Adrenal gland (tissue), 12 donors: ENCODE measurements around the gene SLC41A2. TPM values are rescaled to one million over a fixed set of nuclear protein-coding genes. Genes with fewer than 3 reads are reported as not detected.
"Not testable (repeated sequence)": the region's sequence is repeated elsewhere in the genome, so short reads cannot be mapped to it uniquely, and the experiment has no call there.

Experiments used
- DNase-seq, 7 donors: peaks; one replicate each; pipeline ENCODE4 v3.0.0-alpha.2; 2019 to 2020
- H3K27ac ChIP-seq, 5 donors: fragments of 200-600 bp; sonication (generic) in 4 of 5; 1 replicate in 3 of 5; 2 replicates in 2 of 5; pipeline versions ENCODE4 v1.5.1 to v1.8.0; 2016 to 2020; ENCODE audit warnings: mild to moderate bottlenecking in 1 of 5
- H3K27me3 ChIP-seq: fragments of 200-600 bp; 2 replicates; pipeline ENCODE4 v1.8.0; 2021
- H3K36me3 ChIP-seq, 2 donors: fragments of 200-600 bp; replicated peaks in 1 of 2; 1 replicate in 1 of 2; 2 replicates in 1 of 2; pipeline versions ENCODE4 v1.5.1 to v1.8.0; 2018 to 2022
- H3K4me1 ChIP-seq, 2 donors: fragments of 200-600 bp; replicated peaks in 1 of 2; 1 replicate in 1 of 2; 2 replicates in 1 of 2; pipeline versions ENCODE4 v1.5.1 to v1.8.0; 2018 to 2021
- H3K4me3 ChIP-seq, 4 donors: fragments of 200-600 bp; sonication (generic) in 3 of 4; one replicate each; pipeline ENCODE4 v1.5.1; 2016 to 2018
- H3K9me3 ChIP-seq, 3 donors: fragments of 200-600 bp; sonication (generic) in 1 of 3; replicated peaks in 1 of 3; 1 replicate in 2 of 3; 2 replicates in 1 of 3; pipeline versions ENCODE4 v1.5.1 to v1.8.0; 2016 to 2021
- CTCF ChIP-seq, 6 experiments: fragments of 450-650 bp in 4 of 6; fragments of 200-600 bp in 2 of 6; sonication (generic) in 1 of 6; IDR thresholded peaks; 1 replicate in 5 of 6; 2 replicates in 1 of 6; pipeline versions ENCODE4 v1.5.1 to v1.8.0; 2016 to 2021; ENCODE audit warnings: antibody characterized with exemption in 6 of 6, mild to moderate bottlenecking in 2 of 6, moderate library complexity in 1 of 6
- POLR2A ChIP-seq, 2 donors: fragments of 450-650 bp; IDR thresholded peaks; one replicate each; pipeline ENCODE4 v1.6.1; 2017; ENCODE audit warnings: antibody characterized with exemption in 2 of 2, mild to moderate bottlenecking in 2 of 2, moderate library complexity in 1 of 2
- WGBS, 4 donors: extraction: QIAGEN DNeasy Blood & Tissue Kit in 2 of 4; methylation state at CpG; one replicate each; pipeline versions ENCODE4 v1.1.5 to v1.1.7; 2013 to 2017; 5-methylcytosine and 5-hydroxymethylcytosine counted together
- intact Hi-C, 2 donors: fragments of 100-400 bp; cut with DNase I; formaldehyde crosslinking; loops; one replicate each; pipeline versions ENCODE4 v1.14.1 to v1.15.0; 2022 to 2023
- polyA plus RNA-seq, 3 donors: library from polyadenylated mRNA; stranded (reverse); fragments of 200-250 nt in 2 of 3; fragments of 350-450 nt in 1 of 3; fragmentation: Illumina TruSeq in 1 of 3; extraction: RNeasy Lipid Tissue Mini Kit (QIAGEN cat#74804) in 1 of 3; gene quantifications; one replicate each; pipeline ENCODE4 v1.2.3, GENCODE V29; 2013 to 2014
- total RNA-seq, 9 donors: library from RNA; depleted of rRNA in 4 of 9; stranded (reverse); fragments of >200 nt in 4 of 9; fragments of 120-200 nt in 1 of 9; fragmentation: NEBNext Ultra II Directional in 1 of 9; extraction: Animal tissue kit (Norgen Biotek cat#: 25700) in 1 of 9; gene quantifications; one replicate each; pipeline versions ENCODE4 v1.1.0 to v1.2.4, GENCODE V29; 2013 to 2023
- donor health status: healthy with polysubstance abuse.
- donor health status: Bipolar disorder and iron deficiency.
- donor health status: DM: yes; HTN: yes; CAD: no.
- donor health status: DM: no; HTN: no; CAD: no.
- donor health status: DM: no; HTN: no; CAD: no.
- donor health status: DM: yes; HTN: yes; CAD: no.

The SLC41A2 gene
- total and polyA plus RNA-seq, 12 donors, result 3.0 to 54.7 (median 35.4) TPM

GRCh38 chr12:104953323-104953722, 4.8 kb downstream of the SLC41A2 start:
- Histone ChIP-seq H3K4me3 (no peak overlapping the region), H3K27ac (no peak overlapping the region)
- 64 to 86% (median 79%) methylated on average over 2 of the region's 2 CpGs for WGBS, 4 donors

GRCh38 chr12:104952816-104953215, 5.3 kb downstream of the SLC41A2 start:
- no peak for DNase-seq
- intact Hi-C loops, result no loop called here
- Histone ChIP-seq H3K4me1 (peaks cover 0 to 5% of the 10 kb centered on the region in 2 donors), H3K36me3 (no peaks in the 10 kb centered on the region), H3K4me3 (no peak overlapping the region), H3K27ac (no peak overlapping the region), H3K27me3 (no peaks in the 10 kb centered on the region), H3K9me3 (no peaks in the 10 kb centered on the region)
- 90 to 95% (median 94%) methylated on average over 3 of the region's 3 CpGs for WGBS, 4 donors
- TF ChIP-seq POLR2A (IDR thresholded peaks at IDR 0.05) (no peak), CTCF (IDR thresholded peaks at IDR 0.05) (no peak)

More at GRCh38 chr12:104953323-104953722, 4.8 kb downstream of the SLC41A2 start:
- DNase-seq, result no peak
- Histone ChIP-seq H3K4me1 (peaks cover 0 to 5% of the 10 kb centered on the region in 2 donors), H3K27me3 (no peaks in the 10 kb centered on the region), H3K9me3 (no peaks in the 10 kb centered on the region), H3K36me3 (no peaks in the 10 kb centered on the region)
- intact Hi-C loops, result no loop called here
- TF ChIP-seq CTCF (IDR thresholded peaks at IDR 0.05) (no peak), POLR2A (IDR thresholded peaks at IDR 0.05) (no peak)

- Histone ChIP-seq H3K27ac (no peak overlapping the region), H3K36me3 (no peaks in the 10 kb centered on the region), H3K4me3 (no peak overlapping the region), H3K4me1 (no peaks in the 10 kb centered on the region), H3K9me3 (no peaks in the 10 kb centered on the region), H3K27me3 (no peaks in the 10 kb centered on the region)
- intact Hi-C loops, result no loop called here
- no peak for DNase-seq
- WGBS, 4 donors, result 90 to 93% (median 92%) methylated on average over 5 of the region's 5 CpGs
- TF ChIP-seq POLR2A (IDR thresholded peaks at IDR 0.05) (no peak), CTCF (IDR thresholded peaks at IDR 0.05) (no peak)
Observed at GRCh38 chr12:104951759-104952509, 6.2 kb downstream of the SLC41A2 start.

- DNase-seq, H3K27me3 ChIP-seq, H3K4me1 ChIP-seq, H3K4me3 ChIP-seq, intact Hi-C loops, H3K9me3 ChIP-seq, H3K36me3 ChIP-seq, H3K27ac ChIP-seq: not testable (repeated sequence)
- WGBS, 4 donors, result 73 to 97% (median 85%) methylated on average over 4 of the region's 4 CpGs
Observed at GRCh38 chr12:104948716-104949115, 9.4 kb downstream of the SLC41A2 start.

- no peaks in the 10 kb centered on the region for H3K9me3 ChIP-seq
- intact Hi-C loops, result no loop called here
- no peak overlapping the region for H3K4me3 ChIP-seq
- H3K4me1 ChIP-seq, result no peaks in the 10 kb centered on the region
- WGBS, 4 donors, result 92 to 100% (median 97%) methylated on average over 3 of the region's 3 CpGs
- no peak for DNase-seq
- H3K27ac ChIP-seq, result no peak overlapping the region
- no peak for TF ChIP-seq CTCF (IDR thresholded peaks at IDR 0.05)
- TF ChIP-seq POLR2A (IDR thresholded peaks at IDR 0.05), result no peak
- no peaks in the 10 kb centered on the region for H3K27me3 ChIP-seq
- H3K36me3 ChIP-seq, result no peaks in the 10 kb centered on the region
Observed at GRCh38 chr12:104944252-104944651, 13.8 kb downstream of the SLC41A2 start.

- DNase-seq, intact Hi-C loops: not testable (repeated sequence)
Observed at GRCh38 chr12:104943401-104943800, 14.7 kb downstream of the SLC41A2 start.

More at GRCh38 chr12:104943401-104943800, 14.7 kb downstream of the SLC41A2 start:
- not testable (repeated sequence) for H3K36me3 ChIP-seq, H3K27me3 ChIP-seq, H3K4me1 ChIP-seq, H3K9me3 ChIP-seq, H3K4me3 ChIP-seq, H3K27ac ChIP-seq
- WGBS, 4 donors, result 92 to 96% (median 94%) methylated on average over 8 of the region's 8 CpGs
